CD14-positive monocyte (primary cell): ENCODE results near the gene PLXNB1. TPM values are rescaled to one million over a fixed set of nuclear protein-coding genes. Genes with fewer than 3 reads are reported as not detected.

Experiments
- DNase-seq, 3 donors: peaks; one replicate each; pipeline ENCODE4 v3.0.0-alpha.2; 2011 to 2022
- H2AFZ ChIP-seq: 2 replicates; pipeline ENCODE4 v1.6.0; 2012; ENCODE audit warnings: mild to moderate bottlenecking, low read depth, low read length, inconsistent platforms; ENCODE audit not compliant: insufficient read depth, poor library complexity, severe bottlenecking
- H3K27ac ChIP-seq, 2 donors: 1 replicate in 1 of 2; 2 replicates in 1 of 2; pipeline ENCODE4 v1.5.1; 2012 to 2013; ENCODE audit warnings: low read length in 2 of 2, control low read depth in 1 of 2, inconsistent platforms in 1 of 2, low read depth in 1 of 2, mild to moderate bottlenecking in 1 of 2
- H3K27me3 ChIP-seq, 2 donors: one replicate each; pipeline versions ENCODE4 v1.6.0 to v1.6.1; 2011 to 2013; ENCODE audit warnings: low read length in 2 of 2; ENCODE audit not compliant: control insufficient read depth in 2 of 2, insufficient read depth in 2 of 2
- H3K36me3 ChIP-seq, 2 donors: replicated peaks in 1 of 2; 1 replicate in 1 of 2; 2 replicates in 1 of 2; pipeline versions ENCODE4 v1.5.1 to v1.6.1; 2012 to 2013; ENCODE audit warnings: low read length in 2 of 2, control low read depth in 1 of 2, inconsistent platforms in 1 of 2, mild to moderate bottlenecking in 1 of 2; ENCODE audit not compliant: insufficient read depth in 2 of 2, control insufficient read depth in 1 of 2
- H3K4me1 ChIP-seq, 2 donors: 1 replicate in 1 of 2; 2 replicates in 1 of 2; pipeline versions ENCODE4 v1.5.1 to v1.6.1; 2012 to 2013; ENCODE audit warnings: low read length in 2 of 2, control low read depth in 1 of 2, inconsistent platforms in 1 of 2, mild to moderate bottlenecking in 1 of 2, moderate library complexity in 1 of 2; ENCODE audit not compliant: insufficient read depth in 2 of 2, control insufficient read depth in 1 of 2
- H3K4me2 ChIP-seq: replicated peaks from 2 replicates; pipeline ENCODE3; 2012; ENCODE audit warnings: low read length, moderate library complexity, mild to moderate bottlenecking; ENCODE audit not compliant: poor library complexity, severe bottlenecking; ENCODE audit errors: extremely low read depth
- H3K4me3 ChIP-seq, 3 experiments: fragments of 200-600 bp in 1 of 3; sonication (generic) in 1 of 3; replicated peaks in 1 of 3; 1 replicate in 2 of 3; 2 replicates in 1 of 3; pipeline ENCODE4 v1.5.1; 2011 to 2013; ENCODE audit warnings: low read length in 3 of 3, mild to moderate bottlenecking in 3 of 3, control low read depth in 2 of 3, low read depth in 2 of 3, inconsistent platforms in 1 of 3, moderate library complexity in 1 of 3
- H3K79me2 ChIP-seq: 2 replicates; pipeline ENCODE4 v1.6.0; 2012; ENCODE audit warnings: mild to moderate bottlenecking, control low read depth, inconsistent platforms, low read length, moderate library complexity; ENCODE audit not compliant: insufficient read depth
- H3K9ac ChIP-seq: 2 replicates; pipeline ENCODE4 v1.6.0; 2017; ENCODE audit warnings: low read length, mild to moderate bottlenecking; ENCODE audit not compliant: insufficient read depth, poor library complexity, severe bottlenecking
- H3K9me3 ChIP-seq, 2 donors: replicated peaks in 1 of 2; 1 replicate in 1 of 2; 2 replicates in 1 of 2; pipeline versions ENCODE4 v1.5.1 to v1.6.1; 2012 to 2013; ENCODE audit warnings: low read length in 2 of 2, control low read depth in 1 of 2; ENCODE audit not compliant: control insufficient read depth in 1 of 2, insufficient read depth in 1 of 2
- H4K20me1 ChIP-seq: 2 replicates; pipeline ENCODE4 v1.6.0; 2012; ENCODE audit warnings: mild to moderate bottlenecking, low read length, control low read depth, moderate library complexity; ENCODE audit not compliant: insufficient read depth
- H3K27ac Mint-ChIP-seq, 7 donors: one replicate each; pipeline ENCODE4 v1.8.0; 2020; ENCODE audit warnings: mild to moderate bottlenecking in 7 of 7, mixed read lengths in 7 of 7, moderate library complexity in 6 of 7, inconsistent platforms in 2 of 7
- H3K27me3 Mint-ChIP-seq, 3 donors: one replicate each; pipeline ENCODE4 v1.8.0; 2021 to 2022; ENCODE audit warnings: low read depth in 3 of 3, mild to moderate bottlenecking in 3 of 3, mixed read lengths in 3 of 3, moderate library complexity in 3 of 3, inconsistent platforms in 1 of 3
- H3K36me3 Mint-ChIP-seq, 2 donors: one replicate each; pipeline ENCODE4 v1.8.0; 2020; ENCODE audit warnings: mixed read lengths in 2 of 2, inconsistent platforms in 1 of 2, mild to moderate bottlenecking in 1 of 2
- H3K4me1 Mint-ChIP-seq: one replicate; pipeline ENCODE4 v1.8.0; 2020; ENCODE audit warnings: mild to moderate bottlenecking, mixed read lengths
- H3K4me3 Mint-ChIP-seq, 2 donors: one replicate each; pipeline ENCODE4 v1.8.0; 2020; ENCODE audit warnings: mild to moderate bottlenecking in 2 of 2, mixed read lengths in 2 of 2, moderate library complexity in 1 of 2
- H3K9me3 Mint-ChIP-seq, 7 donors: one replicate each; pipeline ENCODE4 v1.8.0; 2020 to 2022; ENCODE audit warnings: mixed read lengths in 7 of 7, mild to moderate bottlenecking in 6 of 7, moderate library complexity in 6 of 7, inconsistent platforms in 2 of 7
- CTCF ChIP-seq: fragments of 200-600 bp; IDR thresholded peaks from one replicate; pipeline ENCODE4 v1.8.0; 2022; ENCODE audit warnings: antibody characterized with exemption, mild to moderate bottlenecking
- WGBS: methylation state at CpG from one replicate; pipeline ENCODE4 v1.1.5; 2013; ENCODE audit warnings: missing lambda C conversion rate; ENCODE audit not compliant: insufficient coverage; 5-methylcytosine and 5-hydroxymethylcytosine counted together
- intact Hi-C, 2 donors: fragments of 100-400 bp; cut with micrococcal nuclease; formaldehyde crosslinking; loops; one replicate each; pipeline versions ENCODE4 v1.15.0 to v1.15.1; 2023
- polyA plus RNA-seq, 3 donors: library from polyadenylated mRNA; depleted of rRNA in 1 of 3; unstranded in 2 of 3; stranded (reverse) in 1 of 3; fragments of 300-500 nt in 2 of 3; fragments of >200 nt in 1 of 3; fragmentation: Illumina TruSeq in 2 of 3; gene quantifications; 1 replicate in 2 of 3; 2 replicates in 1 of 3; pipeline ENCODE4 v1.2.3, GENCODE V29; 2012 to 2021

The PLXNB1 gene
- polyA plus RNA-seq, 3 donors = 0.14 to 4.3 TPM; not detected in 1

DNA sequence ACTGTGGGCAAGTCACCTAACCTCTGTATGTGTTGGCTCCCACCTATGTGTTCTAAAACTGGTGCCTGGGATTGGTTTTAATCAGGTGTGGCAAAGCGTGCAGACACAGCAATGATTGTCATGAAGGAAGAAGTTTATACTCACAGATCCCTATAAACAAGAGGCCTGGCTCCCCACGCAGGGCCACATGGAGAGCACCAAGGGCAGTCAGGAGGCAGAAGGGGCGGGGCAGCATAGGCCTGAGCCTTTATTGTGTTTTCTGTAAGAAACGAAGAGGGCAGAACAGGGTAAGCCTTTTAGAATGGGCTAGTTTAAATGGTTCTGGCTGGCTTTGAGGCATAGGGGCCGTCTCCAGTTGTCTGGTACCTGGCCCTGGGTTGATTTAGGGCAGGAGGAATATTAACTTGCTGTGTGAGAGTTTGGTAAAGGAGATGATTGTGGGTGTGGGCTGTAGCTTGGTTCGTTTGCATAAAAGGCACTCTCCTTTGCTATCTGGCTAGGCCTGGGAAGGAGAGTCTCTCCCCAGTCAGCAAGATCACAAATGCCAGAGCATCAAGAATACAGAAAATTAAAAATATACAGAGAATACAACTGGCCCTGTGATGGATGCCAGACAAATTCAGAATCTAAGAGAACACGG is 60.1 kb downstream of the PLXNB1 start:
- H3K9ac ChIP-seq = no peak overlapping the region
- Mint-ChIP-seq H3K4me3 (no peak overlapping the region), H3K4me1 (peaks cover 33% of the 10 kb centered on the region), H3K27me3 (peaks cover 0 to 3% (median 0%) of the 10 kb centered on the region in 3 donors), H3K9me3 (peaks cover 0 to 2% (median 0%) of the 10 kb centered on the region in 7 donors), H3K36me3 (no peaks in the 10 kb centered on the region), H3K27ac (peak overlapping the region in 2 of 7 donors; percentile 38 to 61)
- no peak overlapping the region for H3K4me3 ChIP-seq
- H3K27ac ChIP-seq = no peak overlapping the region
- H3K27me3 ChIP-seq = no peaks in the 10 kb centered on the region
- H4K20me1 ChIP-seq = no peaks in the 10 kb centered on the region
- H3K4me1 ChIP-seq = peaks cover 14 to 18% of the 10 kb centered on the region in 2 donors
- TF ChIP-seq CTCF = no peak
- 94% methylated on average over 4 of the region's 7 CpGs for WGBS
- H3K79me2 ChIP-seq = no peaks in the 10 kb centered on the region
- no peak overlapping the region for H3K4me2 ChIP-seq
- intact Hi-C loops = no loop called here
- no peak for DNase-seq
- H2AFZ ChIP-seq = no peak overlapping the region
- H3K36me3 ChIP-seq = no peaks in the 10 kb centered on the region
- H3K9me3 ChIP-seq = no peaks in the 10 kb centered on the region

GRCh38 chr3:48367201-48367600 is 62.7 kb downstream of the PLXNB1 start:
- Mint-ChIP-seq H3K9me3 (peaks cover under 1 to 16% (median 4%) of the 10 kb centered on the region in 7 donors), H3K4me1 (peaks cover 34% of the 10 kb centered on the region), H3K27ac (no peak overlapping the region), H3K27me3 (peaks cover 0 to 3% (median 1%) of the 10 kb centered on the region in 3 donors), H3K4me3 (no peak overlapping the region), H3K36me3 (no peaks in the 10 kb centered on the region)
- H3K9me3 ChIP-seq = peaks cover 3 to 4% of the 10 kb centered on the region in 2 donors
- intact Hi-C loops = no loop called here
- no peak overlapping the region for H3K4me2 ChIP-seq
- H2AFZ ChIP-seq = no peak overlapping the region
- H3K9ac ChIP-seq = no peak overlapping the region
- H3K36me3 ChIP-seq = no peaks in the 10 kb centered on the region
- no peak for DNase-seq
- H3K79me2 ChIP-seq = no peaks in the 10 kb centered on the region
- H3K4me1 ChIP-seq = peaks cover 14 to 18% of the 10 kb centered on the region in 2 donors
- no peaks in the 10 kb centered on the region for H3K27me3 ChIP-seq
- no peak overlapping the region for H3K4me3 ChIP-seq
- H4K20me1 ChIP-seq = no peaks in the 10 kb centered on the region
- TF ChIP-seq CTCF = no peak
- H3K27ac ChIP-seq = no peak overlapping the region
